HS-5 (cell line): ENCODE data around the gene RALGPS1.

ENCODE experiments used
- DNase-seq: peaks from one replicate; pipeline ENCODE4 v3.0.0-alpha.2; 2012; ENCODE audit warnings: low read depth

Gene RALGPS1

GRCh38 chr9:127079446-127080140 is 165.0 kb downstream of the RALGPS1 start:
- DNase-seq, result no peak

DNA sequence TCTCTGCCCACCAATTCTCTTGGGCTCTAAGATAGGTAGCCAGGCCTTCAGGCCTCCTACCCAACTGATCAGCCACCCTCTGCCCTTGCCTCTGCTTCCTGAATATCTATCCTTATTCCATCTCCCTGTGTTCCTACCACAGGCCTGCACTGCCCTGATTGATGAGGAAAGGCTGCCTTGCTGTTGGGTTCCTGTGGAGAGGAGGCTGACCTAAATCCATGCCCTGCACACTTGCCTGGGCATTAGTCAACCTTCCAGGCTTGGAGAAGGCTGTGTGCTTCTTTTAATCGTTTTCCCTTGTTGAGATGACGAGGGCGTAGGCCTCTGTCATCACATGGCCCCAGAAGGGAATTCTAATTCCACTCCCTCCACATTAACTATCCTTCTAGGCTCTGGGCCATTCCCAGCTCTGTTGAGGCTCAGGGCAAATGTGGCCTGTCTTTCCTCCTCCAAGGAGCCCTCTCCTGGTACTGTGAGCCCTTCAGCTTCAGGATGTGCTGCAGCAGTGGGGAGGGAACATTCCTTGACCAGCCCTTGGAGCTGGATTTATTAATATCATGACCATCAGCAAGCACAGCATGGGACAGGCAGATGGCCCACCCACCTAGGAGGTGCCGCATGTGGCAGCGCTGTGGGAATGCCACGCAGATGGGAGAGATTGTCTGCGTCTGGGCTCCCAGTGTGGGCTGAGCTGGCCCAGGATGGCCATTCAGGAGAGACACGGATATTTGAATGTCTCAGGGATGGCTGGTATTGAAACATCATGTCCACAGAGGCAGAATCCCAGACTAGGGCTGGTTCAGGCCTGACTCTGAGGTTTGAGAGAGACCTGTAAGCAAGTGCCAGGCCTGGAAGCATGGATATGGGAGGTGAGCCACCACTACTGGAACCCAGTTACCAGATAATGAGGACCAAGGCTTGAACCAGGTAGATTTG is 166.9 kb downstream of the RALGPS1 start:
- DNase-seq, result no peak

GRCh38 chr9:127083138-127083980 is 168.8 kb downstream of the RALGPS1 start:
- DNase-seq, result no peak

GRCh38 chr9:127084076-127085039 is 169.8 kb downstream of the RALGPS1 start:
- no peak for DNase-seq

DNA sequence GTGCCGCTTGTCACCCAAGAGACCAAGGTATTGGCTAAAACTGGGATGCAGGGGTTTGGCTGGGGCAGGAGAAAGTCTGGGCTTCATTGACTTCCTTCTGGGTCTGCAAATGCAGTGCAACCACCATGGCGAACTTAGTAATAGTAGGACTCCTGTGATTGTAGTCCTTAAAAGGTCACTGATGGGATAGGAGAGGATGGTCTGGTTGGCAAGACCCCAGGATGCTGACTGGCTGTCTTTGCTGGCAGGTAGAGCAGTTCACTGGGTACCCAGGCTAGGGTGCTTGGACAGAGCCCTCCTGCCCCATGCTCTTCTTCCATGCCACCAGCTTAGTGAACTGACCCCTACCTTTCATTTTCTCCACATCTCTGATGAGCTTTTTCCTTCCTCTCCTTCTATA is 170.6 kb downstream of the RALGPS1 start:
- no peak for DNase-seq

- DNase-seq, result no peak
Observed at GRCh38 chr9:127086771-127087170, 172.2 kb downstream of the RALGPS1 start.

GRCh38 chr9:127087411-127087810 is 172.8 kb downstream of the RALGPS1 start:
- DNase-seq, result no peak

GRCh38 chr9:127087836-127088235 is 173.3 kb downstream of the RALGPS1 start:
- DNase-seq, result no peak

DNA sequence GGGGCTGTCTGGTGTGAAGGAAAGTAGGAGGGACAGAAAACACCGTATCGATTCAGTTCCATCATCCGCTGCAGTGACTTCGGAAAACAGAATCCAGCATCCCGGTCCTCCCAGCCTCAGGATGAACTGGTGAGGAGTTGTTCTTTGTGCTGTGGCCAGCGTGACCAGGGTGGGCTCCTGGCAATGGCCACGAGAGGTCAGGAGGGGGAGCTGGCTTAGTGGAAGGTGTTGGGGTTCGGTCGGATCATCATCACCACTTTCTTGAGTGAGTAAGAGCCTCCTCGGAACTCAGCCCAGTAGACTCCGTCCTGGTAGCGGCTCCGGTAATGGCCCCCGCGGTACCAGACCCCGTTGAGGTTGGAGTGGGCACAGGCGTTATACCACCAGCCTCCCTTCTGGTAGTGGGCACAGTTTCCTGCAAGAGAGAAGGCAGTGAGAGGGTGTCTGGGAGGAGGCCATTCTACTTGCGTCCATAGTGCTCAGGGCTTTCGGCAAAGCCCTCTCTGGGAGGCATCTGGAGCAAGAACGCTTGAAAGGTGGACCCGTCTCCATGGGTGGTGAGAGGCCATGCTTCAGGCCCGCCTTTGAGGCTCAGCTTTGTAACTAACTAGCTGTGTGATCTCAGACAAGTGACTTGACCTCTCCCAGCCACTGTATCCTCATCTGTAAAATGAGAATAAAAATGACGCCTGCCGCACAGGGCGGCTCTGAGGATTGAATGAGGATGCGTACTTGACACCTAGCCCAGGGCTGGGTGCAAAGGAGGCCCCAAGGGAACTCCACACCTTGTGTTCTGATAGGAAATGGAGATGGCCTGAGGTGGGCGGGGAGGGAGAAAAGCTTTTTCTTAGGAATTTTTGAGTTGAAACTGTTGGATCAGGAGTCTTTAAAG is 174.4 kb downstream of the RALGPS1 start:
- no peak for DNase-seq

DNA sequence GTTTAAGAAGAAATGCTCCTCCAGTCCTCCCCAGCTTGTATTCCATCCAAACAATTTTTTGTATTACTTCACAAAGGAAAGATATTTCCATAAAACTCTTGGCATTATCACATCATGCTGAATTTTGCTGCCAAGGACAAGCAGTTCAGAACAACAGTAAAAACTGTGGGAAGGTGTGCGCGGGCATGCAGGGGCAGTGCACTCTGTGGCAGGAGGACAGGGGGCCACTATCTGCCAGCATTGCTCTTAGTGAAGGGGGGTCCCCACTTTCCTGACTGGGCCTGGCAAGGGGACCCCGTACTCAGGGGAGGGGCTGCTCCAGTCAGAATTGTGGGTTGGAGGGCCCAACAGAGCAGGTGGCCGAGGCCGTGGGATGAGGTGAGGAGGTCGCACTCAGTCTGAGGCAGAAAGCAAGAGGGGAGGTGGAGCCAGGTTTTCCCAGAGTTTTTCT is 175.1 kb downstream of the RALGPS1 start:
- DNase-seq, result no peak

GRCh38 chr9:127090341-127090985 is 175.9 kb downstream of the RALGPS1 start:
- no peak for DNase-seq

DNA sequence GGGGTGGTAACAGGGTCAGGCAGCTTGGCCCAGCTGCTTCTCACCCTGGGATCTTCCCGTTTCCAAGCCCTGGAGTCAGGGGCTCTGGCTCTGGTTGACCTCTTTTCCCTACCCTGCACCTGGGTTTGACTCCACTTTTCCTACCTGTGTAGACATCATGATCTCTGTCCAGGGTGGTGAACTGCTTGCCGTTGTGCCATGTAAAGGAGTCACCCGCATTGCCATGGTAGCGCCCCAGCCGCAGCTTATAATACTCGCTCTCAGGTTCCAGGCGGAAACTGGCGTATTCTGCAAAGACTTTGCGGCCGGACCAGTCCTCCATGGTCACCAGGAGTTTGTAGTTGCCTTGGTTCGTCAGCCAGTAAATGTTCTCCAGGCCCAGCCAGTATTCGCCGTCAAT is 176.9 kb downstream of the RALGPS1 start:
- no peak for DNase-seq

- DNase-seq, result no peak
Observed at GRCh38 chr9:127092041-127092608, 177.5 kb downstream of the RALGPS1 start.

DNA sequence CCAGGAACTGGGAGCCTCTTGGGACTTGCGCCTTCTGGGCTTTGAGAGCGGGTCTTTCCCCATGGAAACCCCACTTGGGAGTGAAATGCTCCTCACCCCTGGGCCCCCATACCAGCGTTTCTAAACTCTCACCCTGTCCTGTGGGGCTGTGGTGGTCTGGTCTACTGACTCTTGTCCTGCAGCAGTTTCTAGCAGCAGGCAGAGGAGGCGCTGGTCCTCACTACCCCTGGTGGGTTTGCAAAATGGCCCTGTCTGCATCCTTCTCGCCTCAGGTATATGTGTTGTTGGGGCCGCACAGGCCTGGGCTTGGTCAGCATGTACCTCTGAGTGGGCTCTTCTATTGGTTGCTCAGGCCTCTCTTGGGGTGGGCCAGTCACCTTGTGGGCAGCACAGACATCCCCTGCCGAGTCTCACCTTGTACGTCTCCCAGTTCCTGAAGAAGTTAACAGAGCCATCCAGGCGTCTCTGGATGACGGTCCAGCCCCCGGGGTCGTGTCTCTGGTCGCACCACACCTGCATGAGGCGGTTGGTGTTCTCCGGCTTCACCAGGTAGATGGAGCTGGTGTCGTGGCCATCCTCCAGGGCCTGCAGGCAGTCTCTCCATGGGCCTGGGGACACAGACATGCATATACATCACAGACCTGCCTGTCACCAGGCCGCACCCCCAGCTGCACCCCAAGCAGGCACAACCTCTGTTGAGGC is 178.9 kb downstream of the RALGPS1 start:
- no peak for DNase-seq

DNA sequence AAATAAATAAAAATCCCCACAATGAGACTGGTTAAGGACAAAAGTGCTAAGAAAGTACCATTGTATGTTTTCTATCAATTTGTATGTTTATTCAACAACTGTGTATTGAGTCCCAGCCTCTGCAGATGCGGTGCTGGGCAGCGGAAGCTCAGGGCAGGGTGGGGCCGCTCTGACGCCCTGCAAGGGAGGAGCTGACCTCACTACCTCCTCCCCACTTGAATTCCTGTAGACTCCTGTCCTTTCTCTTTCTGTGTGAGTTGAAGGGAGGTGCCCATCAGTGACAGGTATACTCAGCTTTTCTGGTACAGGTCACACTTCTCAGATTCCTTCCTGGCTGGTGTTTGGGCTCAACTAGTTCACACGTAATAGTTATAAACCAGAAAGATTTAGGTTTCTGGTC is 180.8 kb downstream of the RALGPS1 start:
- no peak for DNase-seq

GRCh38 chr9:127096208-127096607 is 181.6 kb downstream of the RALGPS1 start:
- no peak for DNase-seq

- DNase-seq, result no peak
Observed at GRCh38 chr9:127097683-127098082, 183.1 kb downstream of the RALGPS1 start.

DNA sequence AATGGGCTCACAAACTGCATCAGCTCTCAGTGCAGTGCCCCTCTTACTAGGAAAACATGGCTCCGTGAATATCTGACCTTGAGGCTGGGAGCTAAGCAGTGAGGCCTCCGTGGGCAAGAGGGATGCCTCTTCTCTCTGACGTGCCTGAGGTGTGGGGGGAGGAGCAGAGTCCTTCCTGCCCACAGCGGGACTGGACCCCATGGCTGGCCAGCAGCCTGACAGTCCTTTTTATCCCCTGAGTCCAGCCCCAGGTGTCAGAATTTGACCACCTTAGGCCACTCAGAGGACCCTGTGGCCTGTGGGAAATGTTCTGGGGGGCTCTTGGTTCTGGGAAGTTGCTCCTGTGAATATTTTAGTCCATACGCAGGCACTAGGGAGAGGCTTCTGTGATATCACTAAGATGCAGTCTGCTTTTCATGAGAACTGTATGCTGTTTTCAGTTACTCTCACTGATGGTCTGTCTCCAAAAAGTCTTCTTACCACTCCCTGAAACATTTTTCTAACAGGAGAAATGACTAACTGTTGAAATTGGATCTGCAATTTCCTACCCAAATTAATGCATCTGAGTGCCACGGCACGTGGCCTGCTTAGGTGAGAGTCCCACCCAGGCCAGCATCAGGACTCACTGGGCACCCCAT is 184.5 kb downstream of the RALGPS1 start:
- no peak for DNase-seq
